ENCODE measurements around the gene AHSA1. TPM values are rescaled to one million over a fixed set of nuclear protein-coding genes. Genes with fewer than 3 reads are reported as not detected.

Gene AHSA1
- total RNA-seq, 2 donors from 2014 or later = 144 to 267 TPM

- no peaks in the 10 kb centered on the region for H3K9me3 ChIP-seq
- no peak for DNase-seq (ENCODE audit: low spot score)
- no peaks in the 10 kb centered on the region for H3K27me3 ChIP-seq (replicated peaks; ENCODE audit: insufficient read depth)
- no peak overlapping the region for H3K27ac ChIP-seq
- H3K36me3 ChIP-seq = no peaks in the 10 kb centered on the region
- no peak overlapping the region for H3K4me3 ChIP-seq
- intact Hi-C loops (cut with DNase I) = no loop called here
- H3K4me1 ChIP-seq (replicated peaks) = no peaks in the 10 kb centered on the region
- no peak for TF ChIP-seq CTCF (IDR thresholded peaks at IDR 0.05)
- no peak for TF ChIP-seq POLR2AphosphoS5 (IDR thresholded peaks at IDR 0.05)
- no peak for TF ChIP-seq POLR2A (IDR thresholded peaks at IDR 0.05)
- WGBS = 85% methylated on average over 7 of the region's 7 CpGs
These were observed 30.7 kb downstream of the AHSA1 start for GRCh38 chr14:77488558-77488957.

GRCh38 chr14:77489041-77489440 is 31.1 kb downstream of the AHSA1 start:
- intact Hi-C loops (cut with DNase I) = no loop called here
- WGBS = 88% methylated on average over 6 of the region's 6 CpGs
- H3K27me3 ChIP-seq (replicated peaks; ENCODE audit: insufficient read depth) = no peaks in the 10 kb centered on the region
- no peaks in the 10 kb centered on the region for H3K9me3 ChIP-seq
- DNase-seq (ENCODE audit: low spot score) = no peak
- no peaks in the 10 kb centered on the region for H3K4me1 ChIP-seq (replicated peaks)
- H3K4me3 ChIP-seq = no peak overlapping the region
- no peak for TF ChIP-seq POLR2A (IDR thresholded peaks at IDR 0.05)
- TF ChIP-seq CTCF (IDR thresholded peaks at IDR 0.05) = no peak
- no peak for TF ChIP-seq POLR2AphosphoS5 (IDR thresholded peaks at IDR 0.05)
- H3K27ac ChIP-seq = no peak overlapping the region
- no peaks in the 10 kb centered on the region for H3K36me3 ChIP-seq

GRCh38 chr14:77490347-77490986 is 32.6 kb downstream of the AHSA1 start:
- intact Hi-C loops (cut with DNase I) = no loop called here
- H3K4me3 ChIP-seq = no peak overlapping the region
- no peaks in the 10 kb centered on the region for H3K4me1 ChIP-seq (replicated peaks)
- 76% methylated on average over 8 of the region's 8 CpGs for WGBS
- H3K36me3 ChIP-seq = no peaks in the 10 kb centered on the region
- H3K9me3 ChIP-seq = no peaks in the 10 kb centered on the region
- no peaks in the 10 kb centered on the region for H3K27me3 ChIP-seq (replicated peaks; ENCODE audit: insufficient read depth)
- DNase-seq (ENCODE audit: low spot score) = no peak
- no peak overlapping the region for H3K27ac ChIP-seq
- TF ChIP-seq POLR2A (IDR thresholded peaks at IDR 0.05) = no peak
- TF ChIP-seq CTCF (IDR thresholded peaks at IDR 0.05) = no peak

GRCh38 chr14:77491056-77491455 is 33.2 kb downstream of the AHSA1 start:
- no peaks in the 10 kb centered on the region for H3K27me3 ChIP-seq (replicated peaks; ENCODE audit: insufficient read depth)
- no peak for TF ChIP-seq POLR2AphosphoS5 (IDR thresholded peaks at IDR 0.05)
- TF ChIP-seq CTCF (IDR thresholded peaks at IDR 0.05) = no peak
- TF ChIP-seq POLR2A (IDR thresholded peaks at IDR 0.05) = no peak
- no peaks in the 10 kb centered on the region for H3K4me1 ChIP-seq (replicated peaks)
- DNase-seq (ENCODE audit: low spot score) = no peak
- 94% methylated on average over 5 of the region's 5 CpGs for WGBS
- H3K36me3 ChIP-seq = no peaks in the 10 kb centered on the region
- intact Hi-C loops (cut with DNase I) = no loop called here
- no peaks in the 10 kb centered on the region for H3K9me3 ChIP-seq
- H3K4me3 ChIP-seq = no peak overlapping the region
- H3K27ac ChIP-seq = no peak overlapping the region

GRCh38 chr14:77495334-77495733 is 37.4 kb downstream of the AHSA1 start:
- no peaks in the 10 kb centered on the region for H3K27me3 ChIP-seq (replicated peaks; ENCODE audit: insufficient read depth)
- WGBS = 34% methylated on average over 7 of the region's 7 CpGs
- H3K9me3 ChIP-seq = no peaks in the 10 kb centered on the region
- TF ChIP-seq POLR2A (IDR thresholded peaks at IDR 0.05) (no peak), CTCF (IDR thresholded peaks at IDR 0.05) (no peak), POLR2AphosphoS5 (IDR thresholded peaks at IDR 0.05) (no peak)
- DNase-seq (ENCODE audit: low spot score) = no peak
- H3K4me3 ChIP-seq = no peak overlapping the region
- no peak overlapping the region for H3K27ac ChIP-seq
- no peaks in the 10 kb centered on the region for H3K36me3 ChIP-seq
- H3K4me1 ChIP-seq (replicated peaks) = no peaks in the 10 kb centered on the region
- intact Hi-C loops (cut with DNase I) = no loop called here
